ENCODE measurements around the gene USP17L26. TPM values are rescaled to one million over a fixed set of nuclear protein-coding genes. Genes with fewer than 3 reads are reported as not detected.
"Not testable (repeated sequence)": the region's sequence is repeated elsewhere in the genome, so short reads cannot be mapped to it uniquely, and the experiment has no call there.

The USP17L26 gene, protein sequence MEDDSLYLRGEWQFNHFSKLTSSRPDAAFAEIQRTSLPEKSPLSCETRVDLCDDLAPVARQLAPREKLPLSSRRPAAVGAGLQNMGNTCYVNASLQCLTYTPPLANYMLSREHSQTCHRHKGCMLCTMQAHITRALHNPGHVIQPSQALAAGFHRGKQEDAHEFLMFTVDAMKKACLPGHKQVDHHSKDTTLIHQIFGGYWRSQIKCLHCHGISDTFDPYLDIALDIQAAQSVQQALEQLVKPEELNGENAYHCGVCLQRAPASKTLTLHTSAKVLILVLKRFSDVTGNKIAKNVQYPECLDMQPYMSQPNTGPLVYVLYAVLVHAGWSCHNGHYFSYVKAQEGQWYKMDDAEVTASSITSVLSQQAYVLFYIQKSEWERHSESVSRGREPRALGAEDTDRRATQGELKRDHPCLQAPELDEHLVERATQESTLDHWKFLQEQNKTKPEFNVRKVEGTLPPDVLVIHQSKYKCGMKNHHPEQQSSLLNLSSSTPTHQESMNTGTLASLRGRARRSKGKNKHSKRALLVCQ
- total RNA-seq (2014; rRNA removed; shearing (Covaris generic)): not detected in 2 replicates
- not detected in 2 replicates for polyA plus RNA-seq (2015; cell fraction: cytosol; rRNA removed)
- not detected in 2 replicates for polyA plus RNA-seq (2015; cell fraction: nucleus; rRNA removed)

DNA sequence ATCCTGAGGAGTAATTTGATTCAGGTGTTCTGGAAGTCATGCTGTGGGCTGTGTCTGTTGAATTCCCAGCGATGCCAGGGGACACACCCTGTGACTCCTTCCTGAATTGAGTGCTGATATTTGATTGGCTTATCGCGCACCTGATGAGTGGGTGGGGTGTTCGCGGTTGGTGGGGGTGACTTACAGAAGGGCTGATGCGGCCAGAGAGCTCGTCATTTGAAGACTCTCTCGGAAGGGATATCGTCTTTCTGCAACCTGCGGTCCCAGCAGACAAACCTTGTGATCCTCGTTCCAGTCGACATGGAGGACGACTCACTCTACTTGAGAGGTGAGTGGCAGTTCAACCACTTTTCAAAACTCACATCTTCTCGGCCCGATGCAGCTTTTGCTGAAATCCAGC is at the start of gene USP17L26:
Gene USP17L26 (plus strand): TSS at position 301 of the 400 bp plus-strand sequence. CDS start 0 bp downstream, at position 301.
- DNase-seq (ENCODE audit: low read depth, low spot score); in situ Hi-C loops (cut with HindIII; ENCODE audit: low pct_unique_long_range_greater_than_20kb, low sequenced_read_pairs): not testable (repeated sequence)

DNA sequence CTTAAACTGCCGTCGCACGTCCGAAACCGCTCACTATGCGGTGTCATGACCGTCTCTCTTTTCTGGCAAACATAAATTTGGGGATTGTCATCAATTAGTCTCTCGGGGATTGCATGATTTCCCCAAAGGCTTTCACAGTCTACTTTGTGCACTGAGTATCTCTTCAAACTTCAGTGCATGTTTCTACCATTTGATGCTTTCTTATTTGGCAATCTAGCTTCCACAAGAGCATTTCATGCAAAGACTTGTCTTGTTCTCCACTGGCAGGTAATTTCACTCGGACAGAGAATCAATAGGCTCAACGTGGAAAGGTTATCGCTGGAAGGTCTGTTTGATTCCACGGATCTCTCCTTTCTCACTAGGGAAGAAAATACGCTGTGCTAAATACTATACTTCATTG is 10.3 kb upstream of the USP17L26 start:
- DNase-seq (ENCODE audit: low read depth, low spot score); in situ Hi-C loops (cut with HindIII; ENCODE audit: low pct_unique_long_range_greater_than_20kb, low sequenced_read_pairs): not testable (repeated sequence)

DNA sequence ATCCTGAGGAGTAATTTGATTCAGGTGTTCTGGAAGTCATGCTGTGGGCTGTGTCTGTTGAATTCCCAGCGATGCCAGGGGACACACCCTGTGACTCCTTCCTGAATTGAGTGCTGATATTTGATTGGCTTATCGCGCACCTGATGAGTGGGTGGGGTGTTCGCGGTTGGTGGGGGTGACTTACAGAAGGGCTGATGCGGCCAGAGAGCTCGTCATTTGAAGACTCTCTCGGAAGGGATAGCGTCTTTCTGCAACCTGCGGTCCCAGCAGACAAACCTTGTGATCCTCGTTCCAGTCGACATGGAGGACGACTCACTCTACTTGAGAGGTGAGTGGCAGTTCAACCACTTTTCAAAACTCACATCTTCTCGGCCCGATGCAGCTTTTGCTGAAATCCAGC is 9.6 kb upstream of the USP17L26 start, which contains the start of gene USP17L24:
Gene USP17L24 (plus strand): TSS at position 301 of the 400 bp plus-strand sequence. CDS start 0 bp downstream, at position 301.
- in situ Hi-C loops (cut with HindIII; ENCODE audit: low pct_unique_long_range_greater_than_20kb, low sequenced_read_pairs); DNase-seq (ENCODE audit: low read depth, low spot score): not testable (repeated sequence)

DNA sequence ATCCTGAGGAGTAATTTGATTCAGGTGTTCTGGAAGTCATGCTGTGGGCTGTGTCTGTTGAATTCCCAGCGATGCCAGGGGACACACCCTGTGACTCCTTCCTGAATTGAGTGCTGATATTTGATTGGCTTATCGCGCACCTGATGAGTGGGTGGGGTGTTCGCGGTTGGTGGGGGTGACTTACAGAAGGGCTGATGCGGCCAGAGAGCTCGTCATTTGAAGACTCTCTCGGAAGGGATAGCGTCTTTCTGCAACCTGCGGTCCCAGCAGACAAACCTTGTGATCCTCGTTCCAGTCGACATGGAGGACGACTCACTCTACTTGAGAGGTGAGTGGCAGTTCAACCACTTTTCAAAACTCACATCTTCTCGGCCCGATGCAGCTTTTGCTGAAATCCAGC is 4.8 kb upstream of the USP17L26 start, which contains the start of gene USP17L25:
Gene USP17L25 (plus strand): TSS at position 301 of the 400 bp plus-strand sequence. CDS start 0 bp downstream, at position 301.
- in situ Hi-C loops (cut with HindIII; ENCODE audit: low pct_unique_long_range_greater_than_20kb, low sequenced_read_pairs); DNase-seq (ENCODE audit: low read depth, low spot score): not testable (repeated sequence)

DNA sequence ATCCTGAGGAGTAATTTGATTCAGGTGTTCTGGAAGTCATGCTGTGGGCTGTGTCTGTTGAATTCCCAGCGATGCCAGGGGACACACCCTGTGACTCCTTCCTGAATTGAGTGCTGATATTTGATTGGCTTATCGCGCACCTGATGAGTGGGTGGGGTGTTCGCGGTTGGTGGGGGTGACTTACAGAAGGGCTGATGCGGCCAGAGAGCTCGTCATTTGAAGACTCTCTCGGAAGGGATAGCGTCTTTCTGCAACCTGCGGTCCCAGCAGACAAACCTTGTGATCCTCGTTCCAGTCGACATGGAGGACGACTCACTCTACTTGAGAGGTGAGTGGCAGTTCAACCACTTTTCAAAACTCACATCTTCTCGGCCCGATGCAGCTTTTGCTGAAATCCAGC is 4.6 kb downstream of the USP17L26 start, which contains the start of gene USP17L5:
Gene USP17L5 (plus strand): TSS at position 301 of the 400 bp plus-strand sequence. CDS start 0 bp downstream, at position 301.
- in situ Hi-C loops (cut with HindIII; ENCODE audit: low pct_unique_long_range_greater_than_20kb, low sequenced_read_pairs); DNase-seq (ENCODE audit: low read depth, low spot score): not testable (repeated sequence)

DNA sequence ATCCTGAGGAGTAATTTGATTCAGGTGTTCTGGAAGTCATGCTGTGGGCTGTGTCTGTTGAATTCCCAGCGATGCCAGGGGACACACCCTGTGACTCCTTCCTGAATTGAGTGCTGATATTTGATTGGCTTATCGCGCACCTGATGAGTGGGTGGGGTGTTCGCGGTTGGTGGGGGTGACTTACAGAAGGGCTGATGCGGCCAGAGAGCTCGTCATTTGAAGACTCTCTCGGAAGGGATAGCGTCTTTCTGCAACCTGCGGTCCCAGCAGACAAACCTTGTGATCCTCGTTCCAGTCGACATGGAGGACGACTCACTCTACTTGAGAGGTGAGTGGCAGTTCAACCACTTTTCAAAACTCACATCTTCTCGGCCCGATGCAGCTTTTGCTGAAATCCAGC is 9.4 kb downstream of the USP17L26 start, which contains the start of gene USP17L27:
Gene USP17L27 (plus strand): TSS at position 301 of the 400 bp plus-strand sequence. CDS start 0 bp downstream, at position 301.
- DNase-seq (ENCODE audit: low read depth, low spot score): not testable (repeated sequence)

DNA sequence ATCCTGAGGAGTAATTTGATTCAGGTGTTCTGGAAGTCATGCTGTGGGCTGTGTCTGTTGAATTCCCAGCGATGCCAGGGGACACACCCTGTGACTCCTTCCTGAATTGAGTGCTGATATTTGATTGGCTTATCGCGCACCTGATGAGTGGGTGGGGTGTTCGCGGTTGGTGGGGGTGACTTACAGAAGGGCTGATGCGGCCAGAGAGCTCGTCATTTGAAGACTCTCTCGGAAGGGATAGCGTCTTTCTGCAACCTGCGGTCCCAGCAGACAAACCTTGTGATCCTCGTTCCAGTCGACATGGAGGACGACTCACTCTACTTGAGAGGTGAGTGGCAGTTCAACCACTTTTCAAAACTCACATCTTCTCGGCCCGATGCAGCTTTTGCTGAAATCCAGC is 14.1 kb downstream of the USP17L26 start, which contains the start of gene USP17L28:
Gene USP17L28 (plus strand): TSS at position 301 of the 400 bp plus-strand sequence. CDS start 0 bp downstream, at position 301.
- not testable (repeated sequence) for DNase-seq (ENCODE audit: low read depth, low spot score)

More for the DNA sequence above, 9.4 kb downstream of the USP17L26 start, which contains the start of gene USP17L27:
- in situ Hi-C loops (cut with HindIII; ENCODE audit: low pct_unique_long_range_greater_than_20kb, low sequenced_read_pairs): not testable (repeated sequence)

DNA sequence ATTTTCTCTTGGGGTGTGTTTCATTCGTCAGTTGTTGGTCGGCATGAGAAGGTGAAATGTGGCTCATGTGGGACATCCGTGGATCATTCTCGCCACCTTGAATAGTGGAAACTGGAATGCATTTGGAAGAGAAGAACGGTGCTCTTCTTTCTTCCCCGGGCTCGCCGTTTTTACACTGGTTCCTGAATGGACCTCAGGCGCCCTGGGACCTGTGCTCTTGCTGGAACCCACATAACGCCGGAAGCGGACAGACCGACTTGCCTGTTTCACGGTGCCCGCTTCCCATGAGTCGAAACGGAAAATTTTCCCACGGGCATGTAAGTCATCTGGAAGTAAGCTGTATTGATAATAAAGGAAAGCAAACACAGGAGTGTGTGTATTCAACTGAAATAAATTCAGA is 16.4 kb downstream of the USP17L26 start:
- DNase-seq (ENCODE audit: low read depth, low spot score); in situ Hi-C loops (cut with HindIII; ENCODE audit: low pct_unique_long_range_greater_than_20kb, low sequenced_read_pairs): not testable (repeated sequence)

More for the DNA sequence above, 14.1 kb downstream of the USP17L26 start, which contains the start of gene USP17L28:
- in situ Hi-C loops (cut with HindIII; ENCODE audit: low pct_unique_long_range_greater_than_20kb, low sequenced_read_pairs): not testable (repeated sequence)

DNA sequence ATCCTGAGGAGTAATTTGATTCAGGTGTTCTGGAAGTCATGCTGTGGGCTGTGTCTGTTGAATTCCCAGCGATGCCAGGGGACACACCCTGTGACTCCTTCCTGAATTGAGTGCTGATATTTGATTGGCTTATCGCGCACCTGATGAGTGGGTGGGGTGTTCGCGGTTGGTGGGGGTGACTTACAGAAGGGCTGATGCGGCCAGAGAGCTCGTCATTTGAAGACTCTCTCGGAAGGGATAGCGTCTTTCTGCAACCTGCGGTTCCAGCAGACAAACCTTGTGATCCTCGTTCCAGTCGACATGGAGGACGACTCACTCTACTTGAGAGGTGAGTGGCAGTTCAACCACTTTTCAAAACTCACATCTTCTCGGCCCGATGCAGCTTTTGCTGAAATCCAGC is 18.9 kb downstream of the USP17L26 start, which contains the start of gene USP17L29:
Gene USP17L29 (plus strand): TSS at position 301 of the 400 bp plus-strand sequence. CDS start 0 bp downstream, at position 301.
- DNase-seq (ENCODE audit: low read depth, low spot score); in situ Hi-C loops (cut with HindIII; ENCODE audit: low pct_unique_long_range_greater_than_20kb, low sequenced_read_pairs): not testable (repeated sequence)

DNA sequence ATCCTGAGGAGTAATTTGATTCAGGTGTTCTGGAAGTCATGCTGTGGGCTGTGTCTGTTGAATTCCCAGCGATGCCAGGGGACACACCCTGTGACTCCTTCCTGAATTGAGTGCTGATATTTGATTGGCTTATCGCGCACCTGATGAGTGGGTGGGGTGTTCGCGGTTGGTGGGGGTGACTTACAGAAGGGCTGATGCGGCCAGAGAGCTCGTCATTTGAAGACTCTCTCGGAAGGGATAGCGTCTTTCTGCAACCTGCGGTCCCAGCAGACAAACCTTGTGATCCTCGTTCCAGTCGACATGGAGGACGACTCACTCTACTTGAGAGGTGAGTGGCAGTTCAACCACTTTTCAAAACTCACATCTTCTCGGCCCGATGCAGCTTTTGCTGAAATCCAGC is 28.4 kb downstream of the USP17L26 start, which contains the start of gene USP17L30:
Gene USP17L30 (plus strand): TSS at position 301 of the 400 bp plus-strand sequence. CDS start 0 bp downstream, at position 301.
- in situ Hi-C loops (cut with HindIII; ENCODE audit: low pct_unique_long_range_greater_than_20kb, low sequenced_read_pairs); DNase-seq (ENCODE audit: low read depth, low spot score): not testable (repeated sequence)

DNA sequence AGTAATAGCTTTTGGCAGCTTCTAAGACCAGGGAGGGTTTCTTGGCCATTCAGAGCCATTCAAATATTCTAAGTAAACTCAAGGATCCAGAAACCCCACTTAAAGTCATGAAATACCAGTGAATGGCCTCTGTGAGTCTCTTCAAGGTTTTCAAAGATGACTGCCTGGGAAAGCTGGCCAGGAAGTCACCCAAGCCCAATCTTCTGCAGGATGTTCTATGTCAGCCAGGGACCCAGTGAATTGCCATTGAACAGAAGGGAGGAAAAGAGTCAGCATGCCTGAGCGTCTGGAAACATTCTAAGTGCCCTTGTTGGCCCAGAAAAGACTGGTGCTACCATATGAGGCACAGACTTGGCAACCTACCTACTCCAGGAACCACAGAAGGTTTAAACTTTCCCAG is 45.4 kb downstream of the USP17L26 start:
- in situ Hi-C loops (cut with HindIII; ENCODE audit: low pct_unique_long_range_greater_than_20kb, low sequenced_read_pairs); DNase-seq (ENCODE audit: low read depth, low spot score): not testable (repeated sequence)

DNA sequence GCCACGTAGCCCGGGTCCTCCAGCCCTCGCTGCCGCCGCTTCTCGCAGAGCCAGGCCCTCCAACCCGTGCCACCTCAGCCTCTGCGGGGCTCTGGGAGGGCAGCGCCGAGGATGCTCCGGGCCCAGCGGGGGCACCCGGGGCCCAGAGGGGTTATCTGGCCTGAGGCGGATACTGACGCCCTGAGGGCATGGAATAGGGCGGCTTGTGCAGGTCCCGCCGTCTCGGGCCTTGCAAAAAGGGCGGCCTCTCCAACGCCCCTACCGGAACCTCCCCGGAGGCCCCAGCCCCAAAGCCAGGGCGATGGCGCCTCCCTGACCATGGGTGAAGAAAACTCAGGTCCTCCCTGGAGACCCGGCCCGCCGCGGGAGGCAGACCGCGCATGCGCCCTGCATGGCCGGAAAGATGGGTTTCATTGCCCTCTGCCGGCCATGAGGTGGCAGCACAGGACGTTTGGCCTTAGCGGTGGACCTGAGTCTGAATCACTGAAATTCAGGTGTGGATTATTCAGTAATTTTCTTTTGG is 46.6 kb downstream of the USP17L26 start:
- DNase-seq (ENCODE audit: low read depth, low spot score); in situ Hi-C loops (cut with HindIII; ENCODE audit: low pct_unique_long_range_greater_than_20kb, low sequenced_read_pairs): not testable (repeated sequence)

DNA sequence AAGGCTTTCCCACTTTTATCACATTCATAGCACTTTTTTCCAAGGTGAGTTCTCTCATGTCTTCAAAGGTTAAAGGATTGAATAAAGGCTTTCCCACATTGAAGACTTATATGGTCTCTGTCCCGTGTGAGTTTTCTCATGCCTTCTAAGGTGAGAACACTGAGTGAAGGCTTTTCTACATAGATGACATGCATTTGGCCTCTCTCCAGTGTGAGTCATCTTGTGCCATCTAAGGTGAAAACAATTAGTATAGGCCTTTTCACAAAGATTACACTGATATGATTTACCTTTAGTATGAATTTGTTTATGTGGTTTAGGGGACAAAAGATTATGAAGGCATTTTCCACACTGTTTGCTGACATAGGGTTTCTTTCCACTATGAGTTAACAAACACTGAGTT is 49.7 kb downstream of the USP17L26 start:
- no peak for DNase-seq (ENCODE audit: low read depth, low spot score)

More for the DNA sequence above, 49.7 kb downstream of the USP17L26 start:
- in situ Hi-C loops (cut with HindIII; ENCODE audit: low pct_unique_long_range_greater_than_20kb, low sequenced_read_pairs): no loop called here

Other genes with a start within 250 kb of the USP17L26 start
- gene FAM90A26, start 164.2 kb upstream of the USP17L26 start, total RNA-seq (2014; rRNA removed; shearing (Covaris generic)): not detected in 2 replicates
- gene USP17L10, start 124.0 kb upstream of the USP17L26 start, total RNA-seq (2014; rRNA removed; shearing (Covaris generic)): not detected in 2 replicates
- gene USP17L11, start 119.3 kb upstream of the USP17L26 start, total RNA-seq (2014; rRNA removed; shearing (Covaris generic)): not detected in 2 replicates
- not detected in 2 replicates for gene USP17L12, start 114.5 kb upstream of the USP17L26 start, total RNA-seq (2014; rRNA removed; shearing (Covaris generic))
- not detected in 2 replicates for gene USP17L13, start 109.8 kb upstream of the USP17L26 start, total RNA-seq (2014; rRNA removed; shearing (Covaris generic))
- gene USP17L15, start 100.3 kb upstream of the USP17L26 start, total RNA-seq (2014; rRNA removed; shearing (Covaris generic)): not detected in 2 replicates
- gene USP17L17, start 90.8 kb upstream of the USP17L26 start, total RNA-seq (2014; rRNA removed; shearing (Covaris generic)): not detected in 2 replicates
- not detected in 2 replicates for gene USP17L18, start 86.0 kb upstream of the USP17L26 start, total RNA-seq (2014; rRNA removed; shearing (Covaris generic))
- not detected in 2 replicates for gene USP17L19, start 81.3 kb upstream of the USP17L26 start, total RNA-seq (2014; rRNA removed; shearing (Covaris generic))
- not detected in 2 replicates for gene USP17L20, start 76.5 kb upstream of the USP17L26 start, total RNA-seq (2014; rRNA removed; shearing (Covaris generic))
- gene USP17L21, start 71.8 kb upstream of the USP17L26 start, total RNA-seq (2014; rRNA removed; shearing (Covaris generic)): not detected in 2 replicates
- not detected in 2 replicates for gene USP17L22, start 67.0 kb upstream of the USP17L26 start, total RNA-seq (2014; rRNA removed; shearing (Covaris generic))
- not detected in 2 replicates for gene USP17L24, start 9.5 kb upstream of the USP17L26 start, total RNA-seq (2014; rRNA removed; shearing (Covaris generic))
- not detected in 2 replicates for gene USP17L25, start 4.7 kb upstream of the USP17L26 start, total RNA-seq (2014; rRNA removed; shearing (Covaris generic))
- not detected in 2 replicates for gene USP17L5, start 4.7 kb downstream of the USP17L26 start, total RNA-seq (2014; rRNA removed; shearing (Covaris generic))
- gene USP17L27, start 9.5 kb downstream of the USP17L26 start, total RNA-seq (2014; rRNA removed; shearing (Covaris generic)): not detected in 2 replicates
- gene USP17L28, start 14.2 kb downstream of the USP17L26 start, total RNA-seq (2014; rRNA removed; shearing (Covaris generic)): not detected in 2 replicates
- gene USP17L29, start 19.0 kb downstream of the USP17L26 start, total RNA-seq (2014; rRNA removed; shearing (Covaris generic)): not detected in 2 replicates
- not detected in 2 replicates for gene USP17L30, start 28.5 kb downstream of the USP17L26 start, total RNA-seq (2014; rRNA removed; shearing (Covaris generic))
- not detected in 2 replicates for gene DEFB131A, start 109.8 kb downstream of the USP17L26 start, total RNA-seq (2014; rRNA removed; shearing (Covaris generic))

Data from SK-MEL-5 (cell line).